ENCODE results near the gene EML4. TPM values are rescaled to one million over a fixed set of nuclear protein-coding genes. Genes with fewer than 3 reads are reported as not detected.

The EML4 gene
- total RNA-seq, 1 experiment from 2014 or later: 31.2 TPM

- TF ChIP-seq, protein P1, sequence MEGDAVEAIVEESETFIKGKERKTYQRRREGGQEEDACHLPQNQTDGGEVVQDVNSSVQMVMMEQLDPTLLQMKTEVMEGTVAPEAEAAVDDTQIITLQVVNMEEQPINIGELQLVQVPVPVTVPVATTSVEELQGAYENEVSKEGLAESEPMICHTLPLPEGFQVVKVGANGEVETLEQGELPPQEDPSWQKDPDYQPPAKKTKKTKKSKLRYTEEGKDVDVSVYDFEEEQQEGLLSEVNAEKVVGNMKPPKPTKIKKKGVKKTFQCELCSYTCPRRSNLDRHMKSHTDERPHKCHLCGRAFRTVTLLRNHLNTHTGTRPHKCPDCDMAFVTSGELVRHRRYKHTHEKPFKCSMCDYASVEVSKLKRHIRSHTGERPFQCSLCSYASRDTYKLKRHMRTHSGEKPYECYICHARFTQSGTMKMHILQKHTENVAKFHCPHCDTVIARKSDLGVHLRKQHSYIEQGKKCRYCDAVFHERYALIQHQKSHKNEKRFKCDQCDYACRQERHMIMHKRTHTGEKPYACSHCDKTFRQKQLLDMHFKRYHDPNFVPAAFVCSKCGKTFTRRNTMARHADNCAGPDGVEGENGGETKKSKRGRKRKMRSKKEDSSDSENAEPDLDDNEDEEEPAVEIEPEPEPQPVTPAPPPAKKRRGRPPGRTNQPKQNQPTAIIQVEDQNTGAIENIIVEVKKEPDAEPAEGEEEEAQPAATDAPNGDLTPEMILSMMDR (IDR thresholded peaks at IDR 0.05; ENCODE audit: unreplicated experiment): no peak
- intact Hi-C loops (cut with micrococcal nuclease): no loop called here
- POLR2A ChIA-PET: no interaction called here
- H3K27ac Mint-ChIP-seq (ENCODE audit: low read depth, unreplicated experiment): no peak overlapping the region
- H3K9me3 Mint-ChIP-seq (ENCODE audit: unreplicated experiment): no peaks in the 10 kb centered on the region
- H3K27me3 Mint-ChIP-seq (ENCODE audit: insufficient read depth, unreplicated experiment): no peaks in the 10 kb centered on the region
- H3K4me3 Mint-ChIP-seq (ENCODE audit: unreplicated experiment): no peak overlapping the region
- CTCF ChIA-PET: interaction anchor here (0.6 kb wide), 1 partner anchor 51 kb away, joined by 3 read pairs; no protein-coding TSS in a partner anchor
- H3K4me1 Mint-ChIP-seq (ENCODE audit: insufficient read depth, unreplicated experiment): peaks cover 6% of the 10 kb centered on the region
- DNase-seq (ENCODE audit: unreplicated experiment): no peak
- BruUV-seq (replicated peaks): no TSS peak
- no peaks in the 10 kb centered on the region for H3K36me3 Mint-ChIP-seq (ENCODE audit: insufficient read depth, unreplicated experiment)
These were observed 17.9 kb downstream of the EML4 start for GRCh38 chr2:42186945-42187632.

DNA sequence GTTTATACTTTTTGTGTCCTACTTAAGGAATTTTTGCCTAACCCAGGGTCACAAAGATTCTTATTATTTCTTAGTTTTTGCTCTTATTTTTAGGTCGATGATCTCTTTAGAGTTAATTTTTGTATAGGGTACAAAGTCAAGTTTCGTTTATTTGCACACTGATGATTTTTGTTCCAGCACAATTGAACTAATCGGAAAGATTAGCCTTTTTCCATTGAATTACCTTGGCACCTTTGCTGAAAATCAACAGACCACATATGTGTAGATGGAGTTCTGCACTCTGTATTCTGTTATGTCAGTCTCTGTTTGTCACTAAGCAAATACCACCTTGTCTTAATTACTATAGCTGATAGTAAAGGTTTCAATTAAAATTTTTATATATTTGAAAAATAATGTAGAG lies 18.7 kb downstream of the EML4 start:
- no peak for DNase-seq (ENCODE audit: unreplicated experiment)
- POLR2A ChIA-PET: no interaction called here
- TF ChIP-seq, protein P1 (IDR thresholded peaks at IDR 0.05; ENCODE audit: unreplicated experiment): no peak
- BruUV-seq (replicated peaks): no TSS peak
- Mint-ChIP-seq H3K9me3 (ENCODE audit: unreplicated experiment) (no peaks in the 10 kb centered on the region), H3K4me1 (ENCODE audit: insufficient read depth, unreplicated experiment) (peaks cover 6% of the 10 kb centered on the region), H3K36me3 (ENCODE audit: insufficient read depth, unreplicated experiment) (no peaks in the 10 kb centered on the region), H3K27me3 (ENCODE audit: insufficient read depth, unreplicated experiment) (no peaks in the 10 kb centered on the region), H3K4me3 (ENCODE audit: unreplicated experiment) (no peak overlapping the region), H3K27ac (ENCODE audit: low read depth, unreplicated experiment) (no peak overlapping the region)
- CTCF ChIA-PET: no interaction called here
- intact Hi-C loops (cut with micrococcal nuclease): no loop called here

GRCh38 chr2:42189235-42189566 lies 20.0 kb downstream of the EML4 start:
- intact Hi-C loops (cut with micrococcal nuclease): no loop called here
- POLR2A ChIA-PET: no interaction called here
- CTCF ChIA-PET: interaction anchor here (1.7 kb wide), 1 partner anchor 93 kb away, joined by 5 read pairs; no protein-coding TSS in a partner anchor
- Mint-ChIP-seq H3K36me3 (ENCODE audit: insufficient read depth, unreplicated experiment) (no peaks in the 10 kb centered on the region), H3K4me3 (ENCODE audit: unreplicated experiment) (no peak overlapping the region), H3K27ac (ENCODE audit: low read depth, unreplicated experiment) (no peak overlapping the region), H3K9me3 (ENCODE audit: unreplicated experiment) (no peaks in the 10 kb centered on the region), H3K4me1 (ENCODE audit: insufficient read depth, unreplicated experiment) (peaks cover 6% of the 10 kb centered on the region), H3K27me3 (ENCODE audit: insufficient read depth, unreplicated experiment) (no peaks in the 10 kb centered on the region)
- TF ChIP-seq, protein P1 (IDR thresholded peaks at IDR 0.05; ENCODE audit: unreplicated experiment): no peak
- no peak for DNase-seq (ENCODE audit: unreplicated experiment)
- no TSS peak for BruUV-seq (replicated peaks)

DNA sequence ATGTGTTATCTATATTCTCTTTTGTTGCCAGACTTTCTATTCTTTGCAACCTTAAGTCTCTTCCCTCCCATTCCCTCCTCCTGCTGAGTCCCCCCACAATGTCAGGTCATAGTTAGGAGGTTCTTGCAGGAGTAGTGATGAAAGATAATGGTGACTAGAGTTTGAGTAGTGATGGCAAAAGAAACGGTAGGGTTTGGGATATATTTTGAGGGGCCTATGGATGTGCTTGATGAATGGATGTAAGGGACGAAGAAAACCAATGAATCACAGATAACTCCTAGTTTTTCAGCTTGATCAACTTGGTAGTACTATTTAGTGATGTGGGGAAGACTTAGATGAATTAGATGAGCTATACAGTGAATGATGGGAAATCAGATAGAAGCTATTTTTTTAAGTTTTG lies 21.0 kb downstream of the EML4 start:
- no TSS peak for BruUV-seq (replicated peaks)
- TF ChIP-seq, protein P1 (IDR thresholded peaks at IDR 0.05; ENCODE audit: unreplicated experiment): no peak
- no peaks in the 10 kb centered on the region for H3K4me1 Mint-ChIP-seq (ENCODE audit: insufficient read depth, unreplicated experiment)
- H3K27me3 Mint-ChIP-seq (ENCODE audit: insufficient read depth, unreplicated experiment): no peaks in the 10 kb centered on the region
- H3K27ac Mint-ChIP-seq (ENCODE audit: low read depth, unreplicated experiment): no peak overlapping the region
- ChIA-PET POLR2A (no interaction called here), CTCF (interaction anchor here (1.7 kb wide), 1 partner anchor 94 kb away, joined by 5 read pairs; no protein-coding TSS in a partner anchor)
- no peaks in the 10 kb centered on the region for H3K36me3 Mint-ChIP-seq (ENCODE audit: insufficient read depth, unreplicated experiment)
- DNase-seq (ENCODE audit: unreplicated experiment): no peak
- no peak overlapping the region for H3K4me3 Mint-ChIP-seq (ENCODE audit: unreplicated experiment)
- intact Hi-C loops (cut with micrococcal nuclease): no loop called here
- no peaks in the 10 kb centered on the region for H3K9me3 Mint-ChIP-seq (ENCODE audit: unreplicated experiment)

Data from MCF 10A (cell line).